ENCODE measurements around the gene FAF2.
"Not testable (repeated sequence)": the region's sequence is repeated elsewhere in the genome, so short reads cannot be mapped to it uniquely, and the experiment has no call there.

The FAF2 gene, protein sequence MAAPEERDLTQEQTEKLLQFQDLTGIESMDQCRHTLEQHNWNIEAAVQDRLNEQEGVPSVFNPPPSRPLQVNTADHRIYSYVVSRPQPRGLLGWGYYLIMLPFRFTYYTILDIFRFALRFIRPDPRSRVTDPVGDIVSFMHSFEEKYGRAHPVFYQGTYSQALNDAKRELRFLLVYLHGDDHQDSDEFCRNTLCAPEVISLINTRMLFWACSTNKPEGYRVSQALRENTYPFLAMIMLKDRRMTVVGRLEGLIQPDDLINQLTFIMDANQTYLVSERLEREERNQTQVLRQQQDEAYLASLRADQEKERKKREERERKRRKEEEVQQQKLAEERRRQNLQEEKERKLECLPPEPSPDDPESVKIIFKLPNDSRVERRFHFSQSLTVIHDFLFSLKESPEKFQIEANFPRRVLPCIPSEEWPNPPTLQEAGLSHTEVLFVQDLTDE

GRCh38 chr5:176447978-176448608, at the start of gene FAF2:
TSS of gene FAF2 (plus strand) at chr5:176448385. CDS start at chr5:176448408, 23 bp downstream.
- DNase-seq: peak; percentile 84

GRCh38 chr5:176400382-176401156, 47.6 kb upstream of the FAF2 start:
- DNase-seq: no peak

- no peak for DNase-seq
Measured at GRCh38 chr5:176401281-176402205, 46.6 kb upstream of the FAF2 start.

- peak in 1 of 2 experiments; percentile 14 for DNase-seq
Measured at GRCh38 chr5:176405656-176406435, 42.3 kb upstream of the FAF2 start.

DNA sequence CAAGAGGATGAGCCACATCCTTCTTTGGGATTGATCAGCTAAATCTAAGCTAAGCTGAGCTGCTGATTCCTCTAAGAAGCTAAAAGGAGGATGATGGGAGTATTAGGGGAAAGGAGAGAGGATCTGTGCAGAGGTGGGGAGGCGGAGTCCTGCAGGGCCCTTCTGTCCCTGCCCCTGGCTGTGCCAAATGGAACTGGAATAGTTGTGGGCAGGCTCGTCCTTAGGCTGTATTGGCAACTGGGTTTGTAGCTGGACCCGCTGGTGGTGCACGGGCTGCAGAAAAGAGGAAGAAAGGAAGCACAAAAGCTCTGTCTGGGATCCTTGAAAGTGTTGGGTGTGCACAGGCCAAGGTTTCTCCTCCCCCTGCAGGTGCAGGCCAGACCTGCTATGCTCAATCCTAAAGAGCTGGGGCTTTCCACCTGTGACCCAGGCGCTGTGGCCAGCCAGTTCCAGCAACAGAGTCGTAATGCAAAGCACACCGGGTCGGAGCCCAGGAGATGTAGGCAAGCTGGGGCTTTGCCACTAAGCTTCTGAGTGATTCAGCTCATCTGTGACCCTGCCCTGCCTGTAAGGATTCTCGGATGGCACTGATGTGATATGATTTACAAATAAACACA, 41.6 kb upstream of the FAF2 start:
- DNase-seq: no peak

DNA sequence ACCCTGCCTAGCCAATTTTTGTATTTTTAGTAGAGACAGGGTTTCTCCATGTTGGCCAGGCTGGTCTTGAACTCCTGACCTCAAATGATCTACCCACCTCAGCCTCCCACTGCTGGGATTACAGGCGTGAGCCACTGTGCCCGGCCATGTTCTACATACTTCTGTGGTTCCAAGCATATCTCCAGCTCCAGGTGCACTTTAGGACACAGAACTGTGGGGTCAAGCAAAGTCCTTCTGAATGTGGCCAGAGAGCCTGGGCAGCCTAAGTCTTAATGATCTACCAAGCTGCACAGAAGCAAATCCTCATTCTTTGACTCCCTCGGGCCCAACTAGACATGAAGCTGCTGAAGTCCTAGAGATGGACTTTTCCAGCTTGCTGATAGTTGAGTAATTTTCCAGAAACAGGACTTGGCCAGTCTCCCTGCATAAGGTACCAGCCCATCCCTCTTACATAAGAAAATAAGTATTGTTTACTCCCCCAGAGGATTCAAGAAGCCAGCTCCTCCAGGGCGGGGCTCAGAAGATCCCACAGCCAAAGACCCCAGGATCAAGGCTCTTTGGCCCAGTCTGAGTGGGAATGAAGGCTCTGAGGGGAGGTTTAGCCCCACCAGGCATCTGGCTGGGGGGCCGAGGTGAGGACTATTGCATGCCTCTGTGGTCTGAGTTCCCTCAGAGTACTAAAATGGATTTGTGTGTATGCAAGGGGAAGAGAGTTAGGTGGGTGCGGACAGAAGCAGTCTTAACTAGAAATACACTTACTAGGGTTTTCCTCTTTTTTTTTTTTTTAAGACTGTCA, 40.5 kb upstream of the FAF2 start:
- no peak for DNase-seq

- not testable (repeated sequence) for DNase-seq
Measured at GRCh38 chr5:176408252-176408573, 40.0 kb upstream of the FAF2 start.

DNA sequence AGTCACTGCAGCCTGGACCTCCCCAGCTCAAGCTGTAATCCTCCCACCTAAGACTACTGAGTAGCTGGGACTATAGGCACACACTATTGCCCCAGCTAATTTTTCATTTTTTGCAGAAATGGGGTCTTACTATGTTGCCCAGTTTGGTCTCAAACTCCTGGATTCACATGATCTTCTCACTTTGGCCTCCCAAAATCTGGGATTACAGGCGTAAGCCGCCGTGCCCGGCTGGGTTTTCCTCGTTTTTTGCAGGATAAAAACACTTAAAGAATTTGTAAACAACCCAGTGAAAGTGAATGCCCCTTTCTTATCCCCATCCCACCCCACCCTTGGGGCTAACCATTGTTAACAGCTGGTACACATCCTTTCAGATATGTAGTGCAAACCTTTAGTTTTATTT, 39.6 kb upstream of the FAF2 start:
- no peak for DNase-seq

DNA sequence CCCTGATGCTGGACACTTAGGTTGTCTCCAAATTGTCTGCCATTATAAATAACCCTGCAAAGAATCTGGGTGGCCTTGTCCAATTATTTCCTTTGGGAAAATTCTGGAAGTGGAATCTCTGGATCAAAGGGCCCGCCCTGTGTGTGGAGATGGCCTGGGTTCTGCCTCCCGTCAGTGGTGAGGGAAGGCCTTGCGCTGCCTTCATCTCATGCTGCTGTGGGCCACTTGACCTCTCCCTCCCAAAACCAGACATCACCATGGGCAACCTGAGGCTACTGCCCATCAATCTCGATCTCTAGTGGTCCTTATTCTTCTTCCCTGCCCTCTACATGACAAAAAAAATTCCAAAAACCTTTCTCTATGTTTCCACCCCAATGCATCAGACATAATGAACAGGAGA, 38.4 kb upstream of the FAF2 start:
- no peak for DNase-seq

DNA sequence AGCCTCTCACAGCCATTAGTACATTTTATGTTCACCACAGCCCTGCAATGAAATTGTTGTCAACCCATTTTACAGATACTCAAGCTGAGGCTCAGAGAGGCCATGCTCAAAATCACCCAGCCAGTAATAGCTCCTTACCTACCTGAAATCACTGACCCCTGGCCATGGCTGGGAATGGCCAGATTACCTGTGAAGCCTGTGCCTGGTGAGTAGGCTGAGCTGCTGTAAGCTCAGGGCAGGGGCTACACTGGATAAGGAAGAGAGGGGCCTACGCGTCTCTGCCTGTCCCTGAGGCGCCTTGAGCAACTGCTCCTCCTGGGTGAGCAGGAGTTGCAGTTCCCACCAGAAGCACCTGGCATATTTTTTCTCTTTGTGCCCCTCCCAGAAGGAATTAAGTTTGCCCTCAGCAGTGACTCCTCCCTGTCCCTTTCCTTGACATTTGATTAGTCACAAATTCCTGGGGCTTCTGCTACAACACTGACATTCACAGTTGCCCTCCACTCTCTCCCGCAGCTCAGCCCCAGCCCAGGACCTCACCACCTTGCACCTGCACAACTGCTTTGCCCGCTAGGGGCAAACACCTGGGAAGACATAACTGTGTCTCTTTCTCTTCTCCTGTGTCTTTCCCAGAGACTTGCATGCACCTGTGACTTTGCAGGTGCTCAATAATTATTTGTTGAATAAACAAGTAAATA, 37.6 kb upstream of the FAF2 start:
- DNase-seq: no peak

- DNase-seq: no peak
Measured at GRCh38 chr5:176412517-176413254, 35.5 kb upstream of the FAF2 start.

DNA sequence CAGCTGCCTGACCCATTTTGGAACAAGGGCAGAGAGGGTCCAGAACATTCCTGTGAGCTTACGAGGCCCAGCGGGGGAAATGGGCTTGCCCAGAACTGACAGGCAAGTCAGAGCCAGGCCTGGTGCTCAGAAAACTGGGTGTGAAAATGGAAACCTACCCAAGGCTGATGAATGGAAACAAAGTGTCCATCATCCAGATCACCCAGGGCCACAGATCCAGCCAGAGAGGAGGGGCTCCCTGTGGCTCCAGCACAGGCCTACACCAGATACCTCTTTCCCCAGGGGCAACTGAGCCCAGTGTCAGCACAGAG, 35.0 kb upstream of the FAF2 start:
- no peak for DNase-seq

DNA sequence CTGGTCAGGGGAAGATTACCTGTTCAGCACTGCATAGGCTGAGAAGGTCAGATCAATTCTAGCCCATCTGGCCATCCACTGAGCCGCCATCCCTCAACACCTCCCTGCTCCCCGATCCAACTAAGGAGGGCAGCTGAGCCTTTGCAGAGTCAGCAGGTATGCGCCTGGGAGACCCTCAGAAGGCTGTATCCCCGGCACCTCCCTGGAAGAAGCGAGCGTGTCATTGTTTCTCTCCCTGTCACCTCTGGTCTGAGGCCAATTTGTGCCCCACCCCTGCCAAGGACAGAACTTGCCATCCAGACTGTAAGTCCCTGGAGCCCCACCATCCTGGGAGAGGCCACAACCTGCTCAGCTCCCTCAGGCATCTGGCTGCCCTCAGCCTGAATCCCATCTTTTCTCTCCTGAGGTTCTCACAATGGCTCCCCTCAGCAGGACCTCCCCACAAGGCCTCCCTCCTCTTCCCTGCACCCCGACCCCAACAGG, 34.4 kb upstream of the FAF2 start:
- DNase-seq: no peak

DNA sequence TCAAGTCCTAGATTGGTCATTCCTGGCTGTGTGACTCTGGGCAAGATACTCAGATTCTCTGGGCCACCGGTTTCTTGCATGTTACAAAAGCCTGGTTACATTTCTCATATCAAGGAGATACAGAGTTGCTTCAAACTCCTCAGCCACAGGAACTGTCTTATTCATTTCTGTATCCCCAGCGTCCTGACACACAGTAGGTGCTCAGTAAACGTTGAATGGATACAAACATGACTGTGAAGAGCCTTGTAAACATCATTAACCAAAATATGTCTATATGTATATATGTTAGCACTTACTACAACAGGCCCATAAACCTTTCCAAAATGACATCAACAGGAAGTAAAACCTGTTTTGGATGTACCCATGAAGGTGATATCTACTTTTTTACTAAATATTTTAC, 33.5 kb upstream of the FAF2 start:
- DNase-seq: no peak

- no peak for DNase-seq
Measured at GRCh38 chr5:176415240-176415951, 32.8 kb upstream of the FAF2 start.

DNA sequence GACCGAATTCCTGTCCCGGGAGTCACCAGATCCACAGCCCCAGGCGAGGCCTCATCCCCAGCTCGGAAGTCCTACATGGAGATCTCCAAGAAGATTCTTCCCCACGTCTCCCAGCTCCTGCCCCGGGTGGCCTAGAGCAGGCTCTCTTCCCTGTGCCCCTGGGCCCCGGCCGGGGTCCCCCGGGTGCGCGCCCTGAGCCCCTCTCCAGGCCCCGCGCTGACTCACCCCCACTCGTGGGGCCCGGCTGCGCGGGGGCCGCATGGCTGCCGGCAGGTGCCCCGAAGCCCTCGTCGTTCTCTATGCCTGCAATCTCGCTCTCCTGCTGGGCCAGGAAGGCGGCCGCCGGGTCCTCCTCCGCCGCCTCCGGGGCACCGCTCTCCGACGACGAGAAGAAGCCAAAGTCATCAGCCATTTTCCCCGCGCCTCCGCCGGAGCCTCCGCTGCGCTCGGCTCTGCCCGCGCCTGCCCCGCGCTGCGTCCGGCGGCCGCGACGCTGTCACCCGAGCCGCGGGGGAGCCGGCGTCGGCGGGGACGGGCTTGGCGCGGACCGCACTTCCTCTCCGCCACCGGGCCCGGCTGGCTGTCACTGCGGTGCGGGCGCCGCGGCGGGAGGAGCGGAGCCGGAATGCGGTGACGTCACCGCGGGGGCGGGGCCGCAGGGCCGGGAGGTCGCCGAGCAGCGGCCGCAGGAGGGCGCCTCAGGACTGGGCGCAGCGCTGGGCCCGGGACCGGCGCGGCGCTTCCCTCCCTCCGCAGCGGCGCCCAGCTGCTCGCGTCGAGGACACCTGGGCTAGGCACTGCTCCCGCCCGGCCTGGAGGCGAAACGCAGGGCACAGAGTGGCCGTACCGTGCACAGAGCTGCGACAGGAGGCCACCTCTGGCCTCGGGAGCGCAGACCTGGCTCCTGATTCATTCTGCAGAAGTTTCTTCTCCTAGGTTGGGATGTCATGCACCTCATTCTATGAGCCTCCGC, 31.9 kb upstream of the FAF2 start, which contains the start of gene CLTB:
Gene CLTB, minus strand, starts transcription at position 588 of the 973 bp plus-strand sequence. Its CDS starts 176 bp downstream, at position 412.
- DNase-seq: peak; percentile 83 to 84

GRCh38 chr5:176416965-176417364, 31.2 kb upstream of the FAF2 start:
- peak in 1 of 2 experiments; percentile 44 for DNase-seq

All from SHP77 (cell line).